ENCODE measurements around the gene KLC3.

- TF ChIP-seq, protein P1, sequence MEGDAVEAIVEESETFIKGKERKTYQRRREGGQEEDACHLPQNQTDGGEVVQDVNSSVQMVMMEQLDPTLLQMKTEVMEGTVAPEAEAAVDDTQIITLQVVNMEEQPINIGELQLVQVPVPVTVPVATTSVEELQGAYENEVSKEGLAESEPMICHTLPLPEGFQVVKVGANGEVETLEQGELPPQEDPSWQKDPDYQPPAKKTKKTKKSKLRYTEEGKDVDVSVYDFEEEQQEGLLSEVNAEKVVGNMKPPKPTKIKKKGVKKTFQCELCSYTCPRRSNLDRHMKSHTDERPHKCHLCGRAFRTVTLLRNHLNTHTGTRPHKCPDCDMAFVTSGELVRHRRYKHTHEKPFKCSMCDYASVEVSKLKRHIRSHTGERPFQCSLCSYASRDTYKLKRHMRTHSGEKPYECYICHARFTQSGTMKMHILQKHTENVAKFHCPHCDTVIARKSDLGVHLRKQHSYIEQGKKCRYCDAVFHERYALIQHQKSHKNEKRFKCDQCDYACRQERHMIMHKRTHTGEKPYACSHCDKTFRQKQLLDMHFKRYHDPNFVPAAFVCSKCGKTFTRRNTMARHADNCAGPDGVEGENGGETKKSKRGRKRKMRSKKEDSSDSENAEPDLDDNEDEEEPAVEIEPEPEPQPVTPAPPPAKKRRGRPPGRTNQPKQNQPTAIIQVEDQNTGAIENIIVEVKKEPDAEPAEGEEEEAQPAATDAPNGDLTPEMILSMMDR (IDR thresholded peaks at IDR 0.05): no peak
- TF ChIP-seq POLR2A (IDR thresholded peaks at IDR 0.05) (no peak), POLR2AphosphoS5 (IDR thresholded peaks at IDR 0.05) (no peak)
Observed at GRCh38 chr19:45336696-45337251, 3.8 kb upstream of the KLC3 start.
